SU-DHL-6 (cell line): ENCODE results near the gene GIGYF2.

ENCODE experiments used
- EZH2phosphoT487 ChIP-seq: fragments of 200-600 bp; sonication (generic), shearing (Covaris generic); conservative IDR thresholded peaks from 2 replicates; pipeline ENCODE4 v1.6.1; 2018; ENCODE audit warnings: mild to moderate bottlenecking, antibody characterized with exemption, low read length, moderate library complexity, mixed read lengths
- TF ChIP-seq, protein P1 (sequence below): fragments of 200-600 bp; sonication (generic); IDR thresholded peaks from one replicate; pipeline ENCODE4 v1.5.1; 2017; ENCODE audit warnings: antibody characterized with exemption, mild to moderate bottlenecking, low read length, moderate library complexity; ENCODE audit not compliant: insufficient read depth, poor library complexity, severe bottlenecking

DNA sequence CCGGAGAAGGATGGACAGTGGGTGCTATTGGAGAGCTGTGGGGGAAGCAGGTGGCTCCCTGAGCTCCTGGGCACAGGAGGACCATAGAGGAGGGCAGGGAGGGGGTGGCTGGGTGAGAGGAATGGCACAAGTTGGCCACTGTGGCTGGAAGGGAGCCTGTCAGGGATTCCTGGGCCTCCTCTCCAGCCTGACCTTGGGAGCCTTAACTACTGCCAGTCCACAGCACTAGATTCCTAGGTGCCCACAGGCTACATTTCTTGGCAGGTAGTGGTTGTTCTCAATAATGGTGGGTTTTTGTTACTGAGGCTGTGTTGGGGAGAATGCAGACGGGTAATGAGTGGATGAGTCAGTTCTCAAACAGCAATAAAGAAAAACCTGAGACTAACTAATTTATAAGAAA, 37.8 kb upstream of the GIGYF2 start:
- TF ChIP-seq, protein P1, sequence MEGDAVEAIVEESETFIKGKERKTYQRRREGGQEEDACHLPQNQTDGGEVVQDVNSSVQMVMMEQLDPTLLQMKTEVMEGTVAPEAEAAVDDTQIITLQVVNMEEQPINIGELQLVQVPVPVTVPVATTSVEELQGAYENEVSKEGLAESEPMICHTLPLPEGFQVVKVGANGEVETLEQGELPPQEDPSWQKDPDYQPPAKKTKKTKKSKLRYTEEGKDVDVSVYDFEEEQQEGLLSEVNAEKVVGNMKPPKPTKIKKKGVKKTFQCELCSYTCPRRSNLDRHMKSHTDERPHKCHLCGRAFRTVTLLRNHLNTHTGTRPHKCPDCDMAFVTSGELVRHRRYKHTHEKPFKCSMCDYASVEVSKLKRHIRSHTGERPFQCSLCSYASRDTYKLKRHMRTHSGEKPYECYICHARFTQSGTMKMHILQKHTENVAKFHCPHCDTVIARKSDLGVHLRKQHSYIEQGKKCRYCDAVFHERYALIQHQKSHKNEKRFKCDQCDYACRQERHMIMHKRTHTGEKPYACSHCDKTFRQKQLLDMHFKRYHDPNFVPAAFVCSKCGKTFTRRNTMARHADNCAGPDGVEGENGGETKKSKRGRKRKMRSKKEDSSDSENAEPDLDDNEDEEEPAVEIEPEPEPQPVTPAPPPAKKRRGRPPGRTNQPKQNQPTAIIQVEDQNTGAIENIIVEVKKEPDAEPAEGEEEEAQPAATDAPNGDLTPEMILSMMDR = no peak
- no peak for TF ChIP-seq EZH2phosphoT487
